GOT3 (cell line): Measurements from ENCODE around the gene TCTA.

Experiments used
- DNase-seq: peaks from one replicate; lab custom pipeline; 2025; ENCODE audit warnings: mixed read lengths; lab: John Stamatoyannopoulos, UW

Gene TCTA

GRCh38 chr3:49410846-49411534 lies 1.2 kb upstream of the TCTA start:
- DNase-seq, result no peak

- DNase-seq, result no peak
Measured at GRCh38 chr3:49411535-49411967, 672 bp upstream of the TCTA start.

- no peak for DNase-seq
Measured at GRCh38 chr3:49412632-49413337, 562 bp downstream of the TCTA start.

GRCh38 chr3:49413338-49413734 lies 1.1 kb downstream of the TCTA start:
- DNase-seq, result no peak

GRCh38 chr3:49414753-49415152 lies 2.5 kb downstream of the TCTA start:
- no peak for DNase-seq

GRCh38 chr3:49415931-49416601 lies 3.8 kb downstream of the TCTA start:
- DNase-seq, result no peak

- no peak for DNase-seq
Measured at GRCh38 chr3:49416867-49417266, 4.6 kb downstream of the TCTA start.

GRCh38 chr3:49417516-49418120 lies 5.4 kb downstream of the TCTA start:
- DNase-seq, result no peak

- DNase-seq, result no peak
Measured at GRCh38 chr3:49421890-49422378, 9.7 kb downstream of the TCTA start.

- DNase-seq, result no peak
Measured at GRCh38 chr3:49422379-49423248, 10.4 kb downstream of the TCTA start, which contains the start of gene AMT. Gene AMT, minus strand, starts transcription at chr3:49422473. Its CDS starts 23 bp downstream, at chr3:49422450.

- DNase-seq, result no peak
Measured at GRCh38 chr3:49424816-49425215, 12.6 kb downstream of the TCTA start.

- no peak for DNase-seq
Measured at GRCh38 chr3:49427586-49427985, 15.4 kb downstream of the TCTA start.

- no peak for DNase-seq
Measured at GRCh38 chr3:49428752-49429080, 16.5 kb downstream of the TCTA start.

- DNase-seq, result no peak
Measured at GRCh38 chr3:49434731-49435130, 22.5 kb downstream of the TCTA start.

GRCh38 chr3:49445391-49445790 lies 33.2 kb downstream of the TCTA start:
- no peak for DNase-seq

- DNase-seq, result no peak
Measured at GRCh38 chr3:49453621-49454020, 41.4 kb downstream of the TCTA start.

- DNase-seq, result no peak
Measured at GRCh38 chr3:49454458-49454857, 42.2 kb downstream of the TCTA start.

GRCh38 chr3:49454898-49455681 lies 42.9 kb downstream of the TCTA start:
- DNase-seq, result no peak

- DNase-seq, result no peak
Measured at GRCh38 chr3:49456466-49456865, 44.2 kb downstream of the TCTA start.

GRCh38 chr3:49460188-49460890 lies 48.1 kb downstream of the TCTA start:
- no peak for DNase-seq
